ENCODE data around the gene NKD1. TPM values are rescaled to one million over a fixed set of nuclear protein-coding genes. Genes with fewer than 3 reads are reported as not detected.

Gene NKD1
- total and polyA plus RNA-seq, 7 donors, result under 0.01 to 18.0 (median 6.7) TPM

- no peak for DNase-seq
- intact Hi-C loops (cut with DNase I), result no loop called here
- Histone ChIP-seq H3K27ac (no peak overlapping the region), H3K27me3 (peaks cover 0 to 3% (median 0%) of the 10 kb centered on the region in 3 donors), H3K4me3 (no peak overlapping the region), H3K9me3 (peaks cover 0 to 2% (median 0%) of the 10 kb centered on the region in 4 donors), H3K4me1 (peaks cover 0 to 4% (median 0%) of the 10 kb centered on the region in 4 donors), H3K36me3 (no peaks in the 10 kb centered on the region)
- 65 to 71% methylated on average over 3 of the region's 3 CpGs for WGBS, 2 donors
- TF ChIP-seq EP300 (IDR thresholded peaks at IDR 0.05), result no peak
- TF ChIP-seq POLR2AphosphoS5 (IDR thresholded peaks at IDR 0.05), result no peak
- no peak for TF ChIP-seq POLR2A (IDR thresholded peaks at IDR 0.05)
- TF ChIP-seq CTCF (IDR thresholded peaks at IDR 0.05), result no peak
Observed at GRCh38 chr16:50678531-50678930, 130.3 kb downstream of the NKD1 start.

GRCh38 chr16:50679266-50679665 is 131.1 kb downstream of the NKD1 start:
- Histone ChIP-seq H3K9me3 (no peaks in the 10 kb centered on the region), H3K27me3 (no peaks in the 10 kb centered on the region), H3K4me3 (no peak overlapping the region), H3K27ac (no peak overlapping the region), H3K36me3 (no peaks in the 10 kb centered on the region), H3K4me1 (peaks cover 0 to 4% (median 0%) of the 10 kb centered on the region in 4 donors)
- DNase-seq, result no peak
- no peak for TF ChIP-seq CTCF (IDR thresholded peaks at IDR 0.05)
- no peak for TF ChIP-seq EP300 (IDR thresholded peaks at IDR 0.05)
- intact Hi-C loops (cut with DNase I), result no loop called here
- WGBS, 2 donors, result 90 to 91% methylated on average over 14 of the region's 14 CpGs

- no peaks in the 10 kb centered on the region for H3K36me3 ChIP-seq
- H3K4me3 ChIP-seq, result peak overlapping the region in 2 of 4 donors; percentile 21 to 33
- TF ChIP-seq EP300 (IDR thresholded peaks at IDR 0.05) (no peak), POLR2A (IDR thresholded peaks at IDR 0.05) (no peak), CTCF (IDR thresholded peaks at IDR 0.05) (no peak), POLR2AphosphoS5 (IDR thresholded peaks at IDR 0.05) (no peak)
- intact Hi-C loops (cut with DNase I), result no loop called here
- H3K27me3 ChIP-seq, result no peaks in the 10 kb centered on the region
- 81 to 85% methylated on average over 6 of the region's 6 CpGs for WGBS, 2 donors
- H3K27ac ChIP-seq, result no peak overlapping the region
- peaks cover 0 to 4% (median 0%) of the 10 kb centered on the region in 4 donors for H3K4me1 ChIP-seq
- DNase-seq, result no peak
- no peaks in the 10 kb centered on the region for H3K9me3 ChIP-seq
Observed at GRCh38 chr16:50679676-50680555, 131.7 kb downstream of the NKD1 start.

- Histone ChIP-seq H3K9me3 (no peaks in the 10 kb centered on the region), H3K4me1 (peaks cover 0 to 4% (median 0%) of the 10 kb centered on the region in 4 donors), H3K36me3 (no peaks in the 10 kb centered on the region), H3K27ac (no peak overlapping the region), H3K4me3 (peak overlapping the region in 2 of 4 donors; percentile 21 to 33), H3K27me3 (no peaks in the 10 kb centered on the region)
- intact Hi-C loops (cut with DNase I), result no loop called here
- DNase-seq, result no peak
- WGBS, 2 donors, result 76 to 88% methylated on average over 3 of the region's 3 CpGs
- TF ChIP-seq POLR2A (IDR thresholded peaks at IDR 0.05) (no peak), EP300 (IDR thresholded peaks at IDR 0.05) (no peak), CTCF (IDR thresholded peaks at IDR 0.05) (no peak), POLR2AphosphoS5 (IDR thresholded peaks at IDR 0.05) (no peak)
Observed at GRCh38 chr16:50680556-50680893, 132.3 kb downstream of the NKD1 start.

Data from sigmoid colon (tissue), 7 donors.